ENCODE results near the gene CYP2R1.

Gene CYP2R1, protein sequence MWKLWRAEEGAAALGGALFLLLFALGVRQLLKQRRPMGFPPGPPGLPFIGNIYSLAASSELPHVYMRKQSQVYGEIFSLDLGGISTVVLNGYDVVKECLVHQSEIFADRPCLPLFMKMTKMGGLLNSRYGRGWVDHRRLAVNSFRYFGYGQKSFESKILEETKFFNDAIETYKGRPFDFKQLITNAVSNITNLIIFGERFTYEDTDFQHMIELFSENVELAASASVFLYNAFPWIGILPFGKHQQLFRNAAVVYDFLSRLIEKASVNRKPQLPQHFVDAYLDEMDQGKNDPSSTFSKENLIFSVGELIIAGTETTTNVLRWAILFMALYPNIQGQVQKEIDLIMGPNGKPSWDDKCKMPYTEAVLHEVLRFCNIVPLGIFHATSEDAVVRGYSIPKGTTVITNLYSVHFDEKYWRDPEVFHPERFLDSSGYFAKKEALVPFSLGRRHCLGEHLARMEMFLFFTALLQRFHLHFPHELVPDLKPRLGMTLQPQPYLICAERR

GRCh38 chr11:14892036-14892556 is at the start of gene CYP2R1:
CYP2R1 (minus strand) TSS chr11:14892231; CDS start chr11:14892205, 26 bp downstream.
- peak; percentile 94 for DNase-seq

- no peak for DNase-seq
Measured at GRCh38 chr11:14938936-14939335, 46.9 kb upstream of the CYP2R1 start.

- DNase-seq, result no peak
Measured at GRCh38 chr11:14934641-14935351, 42.8 kb upstream of the CYP2R1 start.

DNA sequence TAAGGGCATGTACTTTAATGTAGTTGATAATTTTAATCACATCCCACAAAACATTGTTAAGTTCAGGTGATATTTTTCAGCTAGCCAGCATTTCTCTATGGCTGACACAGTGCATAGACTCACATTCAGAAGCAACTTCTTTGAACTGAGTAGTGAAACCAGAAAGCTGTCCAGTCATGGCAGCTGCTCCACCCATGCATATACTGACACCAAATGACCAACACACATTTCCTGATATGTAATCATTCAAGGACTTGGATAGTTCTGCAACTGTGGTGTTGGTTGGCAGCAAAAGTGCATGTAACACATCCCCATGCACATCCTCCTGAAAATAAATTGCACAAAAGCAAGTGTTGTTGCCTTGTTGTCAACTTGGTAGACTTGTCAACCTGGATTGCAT is 40.4 kb upstream of the CYP2R1 start:
- no peak for DNase-seq

- DNase-seq, result no peak
Measured at GRCh38 chr11:14930369-14930768, 38.3 kb upstream of the CYP2R1 start.

GRCh38 chr11:14927146-14927545 is 35.1 kb upstream of the CYP2R1 start:
- DNase-seq, result no peak

- no peak for DNase-seq
Measured at GRCh38 chr11:14924318-14924717, 32.3 kb upstream of the CYP2R1 start.

DNA sequence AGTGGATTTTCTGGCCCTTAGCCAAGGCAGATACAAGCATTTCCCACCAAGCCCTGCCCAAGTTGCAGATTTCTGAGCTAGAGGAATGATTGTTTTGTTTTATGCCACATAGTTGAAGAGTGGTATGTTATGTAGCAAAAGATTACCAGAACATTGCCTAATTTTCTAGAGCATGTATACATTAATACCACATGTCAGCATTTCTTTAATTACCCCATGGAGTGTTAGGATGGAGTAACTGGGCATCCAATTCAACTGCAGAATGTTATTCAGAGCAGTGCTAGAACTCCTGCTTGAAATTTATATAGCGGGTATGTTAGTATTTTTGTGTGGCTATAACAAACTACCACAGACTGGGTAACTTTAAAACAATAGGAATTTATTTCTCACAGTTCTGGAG is 24.4 kb upstream of the CYP2R1 start:
- no peak for DNase-seq

DNA sequence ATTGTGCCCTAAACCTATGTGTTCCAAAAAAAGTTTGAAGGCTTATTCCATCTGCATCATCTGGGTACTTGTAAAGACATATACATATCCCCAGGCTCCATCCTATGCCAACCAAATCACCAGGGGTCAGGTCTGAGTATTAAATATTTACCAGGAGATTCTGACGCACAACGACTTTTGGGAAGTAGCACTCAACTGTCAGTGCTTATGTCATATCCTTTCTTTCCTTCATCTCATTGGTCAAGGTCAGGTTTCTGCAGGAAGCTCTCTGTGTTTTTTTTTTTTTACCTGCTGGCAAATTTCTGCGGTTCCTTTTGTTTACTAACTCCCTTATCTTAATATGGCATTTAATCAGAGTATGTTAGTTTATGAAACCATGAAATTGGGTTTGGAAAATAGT is 22.5 kb upstream of the CYP2R1 start:
- no peak for DNase-seq

DNA sequence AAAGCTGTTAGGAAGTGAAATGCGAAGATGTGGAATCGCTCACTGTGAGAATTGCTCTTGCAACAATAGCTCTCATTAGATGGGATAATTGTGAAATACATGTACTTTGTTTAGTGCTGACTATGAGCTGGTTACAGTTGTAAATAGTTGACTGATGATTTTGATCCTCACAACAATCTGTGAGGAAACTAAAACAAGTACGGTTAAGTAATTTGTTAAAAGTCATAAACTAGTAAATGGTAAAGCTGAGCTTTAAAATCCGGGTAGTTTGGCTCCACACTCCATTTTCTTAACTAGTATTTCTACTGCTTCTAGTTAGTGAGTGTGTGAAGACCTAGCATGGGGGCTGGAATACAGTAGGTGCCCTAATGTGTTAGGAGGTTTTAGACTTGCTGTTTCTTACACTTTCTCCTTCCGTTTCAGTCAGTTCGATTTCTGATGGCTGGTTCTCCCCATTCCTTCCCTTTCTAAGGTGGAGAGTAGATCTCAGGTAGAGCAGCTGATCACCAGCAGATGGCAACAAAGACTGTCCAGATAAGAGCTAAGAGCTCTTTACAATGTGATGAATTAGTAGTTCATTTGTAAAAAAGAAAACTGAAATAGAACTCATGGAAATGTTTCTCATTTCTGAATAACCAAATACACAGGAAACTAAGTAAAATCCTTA is 16.3 kb upstream of the CYP2R1 start:
- peak; percentile 7 for DNase-seq

DNA sequence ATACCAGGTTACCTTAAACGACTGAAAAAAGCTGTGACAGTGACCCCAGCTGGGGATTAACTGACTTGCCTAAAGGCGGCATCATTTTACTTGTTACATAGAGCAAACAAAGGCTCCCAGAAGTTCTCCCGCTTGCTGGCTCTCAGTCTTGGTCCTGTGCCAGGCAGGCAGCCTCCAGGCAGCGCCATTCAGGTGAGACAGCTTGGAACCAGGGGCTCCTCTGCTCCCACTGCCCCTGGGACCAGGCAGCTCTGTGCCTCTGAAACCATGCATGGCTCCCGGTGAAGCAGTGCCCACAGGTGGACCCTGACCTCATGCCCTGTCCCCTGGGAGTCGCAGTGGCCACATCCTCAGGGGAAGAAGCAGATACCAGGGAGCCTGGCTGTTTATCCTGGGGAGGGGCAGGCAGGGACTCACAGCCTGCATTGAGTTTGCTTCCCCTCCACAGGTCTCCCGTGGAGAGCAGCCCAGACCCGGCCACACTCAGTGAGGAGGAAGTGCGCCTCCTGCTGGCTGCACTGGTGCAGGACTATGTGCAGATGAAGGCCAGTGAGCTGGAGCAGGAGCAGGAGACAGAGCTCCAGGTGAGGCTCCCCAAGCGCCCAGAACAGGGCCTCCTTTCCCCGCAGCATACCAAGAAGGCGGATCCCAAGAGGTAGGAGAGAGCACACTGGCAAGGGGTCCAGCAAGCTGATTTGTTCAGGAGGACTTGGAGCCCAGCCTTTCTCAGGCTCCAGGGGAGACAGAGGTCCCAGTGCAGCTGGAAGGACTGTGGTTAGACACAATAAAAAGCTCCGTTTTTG is 15.6 kb upstream of the CYP2R1 start:
- DNase-seq, result peak; percentile 8

DNA sequence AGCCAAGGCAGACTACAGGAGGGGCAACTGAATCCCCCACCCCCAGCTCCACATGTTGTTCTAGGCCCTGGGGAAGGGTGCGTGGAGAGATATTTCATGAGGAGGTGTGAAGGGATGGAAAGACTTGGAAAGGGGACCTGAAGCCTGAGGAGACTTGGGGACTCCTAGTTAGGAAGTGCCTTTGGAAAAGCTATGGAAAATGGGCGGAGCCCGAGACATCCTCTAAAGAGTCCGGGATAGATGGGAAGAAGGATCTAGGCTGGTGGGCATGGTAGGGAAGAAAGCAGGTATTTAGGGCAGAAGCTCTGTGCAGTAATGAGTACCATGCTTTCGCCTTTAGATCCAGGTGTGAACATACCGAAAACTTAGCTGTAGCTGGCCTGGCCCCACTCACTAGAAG is 15.0 kb upstream of the CYP2R1 start:
- no peak for DNase-seq

- no peak for DNase-seq
Measured at GRCh38 chr11:14906578-14906977, 14.5 kb upstream of the CYP2R1 start.

DNA sequence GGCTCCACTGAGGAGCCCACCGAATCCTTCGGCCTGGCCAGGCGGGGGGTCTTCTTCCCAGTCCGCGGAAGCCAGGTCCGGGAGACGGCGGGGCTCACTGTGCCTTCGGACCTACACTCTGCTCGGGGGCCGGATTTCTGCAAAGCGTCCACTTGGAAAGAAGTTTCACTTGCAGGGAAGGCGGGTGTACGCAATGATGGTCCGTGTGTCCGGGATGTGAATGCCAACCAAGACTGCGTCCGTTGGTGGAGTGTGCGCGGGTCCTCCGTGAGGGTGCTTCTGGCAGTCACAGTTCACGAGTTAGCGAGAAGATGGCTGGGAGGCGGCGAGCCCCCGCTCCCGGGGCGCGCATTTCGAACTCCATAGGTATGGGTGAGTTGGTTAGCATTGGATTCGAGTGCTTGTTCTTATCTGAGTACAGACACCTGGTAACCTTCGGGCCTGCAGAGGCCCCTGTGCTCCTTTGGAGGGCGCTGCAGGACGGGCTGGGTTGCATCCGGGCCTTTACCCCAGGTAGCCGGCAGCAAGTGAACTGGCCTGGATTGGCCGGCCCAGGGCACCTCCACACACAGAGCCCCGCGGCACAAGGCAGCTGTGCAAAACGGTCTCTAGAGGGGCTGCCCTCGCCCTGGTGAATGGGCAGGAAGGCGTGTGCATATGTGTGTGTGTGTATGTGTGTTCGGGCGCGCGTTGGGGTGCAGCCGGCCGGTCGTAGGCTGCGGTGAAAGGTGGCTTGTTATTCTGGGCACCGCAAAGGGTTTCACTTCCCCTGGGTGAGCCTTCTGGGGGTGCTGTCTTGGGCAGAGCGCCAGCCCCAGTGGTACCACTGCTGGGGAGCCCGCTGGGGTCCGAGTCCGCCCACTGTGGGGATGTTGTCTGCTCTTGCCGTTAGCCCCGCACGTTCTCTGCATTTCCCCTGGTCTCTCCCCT is 13.3 kb upstream of the CYP2R1 start:
- no peak for DNase-seq

- no peak for DNase-seq
Measured at GRCh38 chr11:14904745-14905103, 12.7 kb upstream of the CYP2R1 start.

DNA sequence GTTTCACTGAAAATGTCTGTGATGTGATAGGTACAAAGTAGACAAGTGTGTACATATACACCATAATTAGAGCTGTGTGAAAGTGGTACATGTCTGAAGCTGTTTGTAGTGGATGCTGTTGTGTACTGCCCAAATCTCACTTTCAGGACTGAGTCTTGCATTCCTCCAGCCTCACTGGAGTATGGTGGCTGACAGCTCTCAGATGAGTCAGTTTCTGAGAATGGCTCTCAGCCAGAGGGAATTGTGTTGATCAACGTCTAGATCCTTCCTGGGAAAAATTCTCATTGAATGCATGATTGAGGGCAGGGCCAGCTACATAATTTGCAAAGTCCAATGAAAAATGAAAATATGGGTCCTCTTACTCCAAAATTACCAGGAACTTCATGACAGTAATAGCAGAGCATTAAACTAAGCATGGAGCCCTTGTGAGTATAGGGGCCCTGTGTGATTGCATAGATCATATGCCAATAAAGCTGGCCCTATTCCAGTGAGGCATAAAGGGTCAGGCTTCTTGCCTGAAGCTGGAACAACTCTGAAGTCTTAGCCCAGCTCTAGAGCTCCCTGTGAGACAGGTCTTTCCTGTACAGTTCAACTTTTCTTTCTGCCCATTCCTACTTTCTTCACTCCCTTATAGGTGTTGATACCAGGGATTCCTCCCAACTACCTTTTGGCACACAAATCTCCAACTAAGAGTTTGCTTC is 10.8 kb upstream of the CYP2R1 start:
- peak; percentile 63 for DNase-seq

- no peak for DNase-seq
Measured at GRCh38 chr11:14898906-14899305, 6.9 kb upstream of the CYP2R1 start.

GRCh38 chr11:14898355-14898754 is 6.3 kb upstream of the CYP2R1 start:
- no peak for DNase-seq

DNA sequence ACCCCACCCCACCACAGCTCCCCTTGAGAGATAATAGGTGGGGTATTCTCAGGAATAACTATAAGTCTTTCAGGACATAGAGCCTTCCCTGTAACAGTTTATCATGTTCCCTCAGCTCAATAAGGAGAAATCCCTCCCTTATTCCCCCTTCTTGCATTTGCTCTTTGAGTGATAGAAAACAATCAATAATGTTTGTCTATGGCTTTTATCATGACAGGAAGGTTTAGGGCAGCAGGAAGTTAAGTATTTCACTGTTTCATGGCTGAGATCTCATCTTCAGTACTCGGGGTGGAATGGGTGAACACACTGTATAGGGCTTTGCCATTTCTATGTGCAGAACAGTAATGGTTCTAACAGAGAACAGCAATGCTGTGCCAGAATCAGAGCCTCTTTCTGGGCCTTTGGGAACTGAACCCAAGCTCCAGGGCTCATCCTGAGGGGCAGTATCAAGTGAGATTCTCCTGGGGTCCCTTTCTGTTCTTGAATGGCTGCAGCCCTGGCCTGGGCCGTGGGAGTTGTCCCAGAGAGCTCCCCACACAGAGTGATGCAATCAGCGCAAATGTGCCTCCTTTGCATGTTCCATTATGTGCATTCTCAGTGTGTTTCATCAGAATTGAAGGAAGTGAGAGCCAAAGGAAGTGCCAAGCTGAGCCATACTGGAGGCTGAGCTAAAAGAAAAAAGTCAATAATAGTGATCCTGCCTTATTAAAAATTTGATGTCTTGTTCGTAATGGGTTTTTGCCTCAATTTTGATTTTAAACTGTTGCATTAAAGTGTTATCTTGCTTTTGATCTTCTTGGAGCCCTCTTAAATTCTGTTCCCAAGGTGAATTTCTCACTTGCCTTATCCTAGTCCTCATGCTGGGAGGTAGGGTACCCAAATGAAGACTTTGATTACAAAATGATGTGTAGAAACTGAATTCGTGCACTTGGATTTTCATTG is 2.9 kb upstream of the CYP2R1 start:
- peak; percentile 52 for DNase-seq

- DNase-seq, result no peak
Measured at GRCh38 chr11:14892577-14892976, 546 bp upstream of the CYP2R1 start.
